Measurements from ENCODE around the gene SP4. TPM values are rescaled to one million over a fixed set of nuclear protein-coding genes. Genes with fewer than 3 reads are reported as not detected.
A peak's percentile ranks its signal among the peaks of the same experiment; 100 is the strongest.

Gene SP4
- 1 to 10 TPM; 5.8 to 6.5 TPM for total RNA-seq
- long read RNA-seq, donor 1, full-length matches to known transcripts, result 1 of 3 reads
- long read RNA-seq, donor 1, partial matches to known transcripts, result 1 of 3 reads
- long read RNA-seq, donor 1, other reads (novel, unspliced or antisense), result 1 of 3 reads
- long read RNA-seq, donor 2, partial matches to known transcripts, result 2 of 2 reads
- long read RNA-seq, donor 2, other reads (novel, unspliced or antisense), result 0 of 2 reads

- peak; percentile 98 for DNase-seq (ENCODE audit: low spot score)
- intact Hi-C loops (cut with DNase I), result no loop called here
Measured at GRCh38 chr7:21427871-21428658, at the start of gene SP4. Gene SP4 (plus strand): TSS chr7:21428083. CDS start chr7:21428252, 169 bp downstream.

- intact Hi-C loops (cut with DNase I), result no loop called here
Measured at GRCh38 chr7:21383227-21384220, 44.4 kb upstream of the SP4 start.

GRCh38 chr7:21393937-21394336 is 33.9 kb upstream of the SP4 start:
- no peak for DNase-seq (ENCODE audit: low spot score)
- intact Hi-C loops (cut with DNase I), result no loop called here

More at GRCh38 chr7:21383227-21384220, 44.4 kb upstream of the SP4 start:
- DNase-seq (ENCODE audit: low spot score), result no peak

GRCh38 chr7:21401944-21402343 is 25.9 kb upstream of the SP4 start:
- intact Hi-C loops (cut with DNase I), result loop anchor here in 1 of 2 donors (5.0 kb wide), 1 partner anchor 895 kb away; no protein-coding TSS in a partner anchor
- DNase-seq (ENCODE audit: low spot score), result no peak

GRCh38 chr7:21407796-21408480 is 19.9 kb upstream of the SP4 start:
- DNase-seq (ENCODE audit: low spot score), result no peak
- intact Hi-C loops (cut with DNase I), result no loop called here

GRCh38 chr7:21408481-21408820 is 19.4 kb upstream of the SP4 start:
- intact Hi-C loops (cut with DNase I), result no loop called here
- DNase-seq (ENCODE audit: low spot score), result no peak

- DNase-seq (ENCODE audit: low spot score), result no peak
- intact Hi-C loops (cut with DNase I), result no loop called here
Measured at GRCh38 chr7:21412410-21412851, 15.5 kb upstream of the SP4 start.

- intact Hi-C loops (cut with DNase I), result no loop called here
Measured at GRCh38 chr7:21412957-21413356, 14.9 kb upstream of the SP4 start.

GRCh38 chr7:21413502-21413901 is 14.4 kb upstream of the SP4 start:
- intact Hi-C loops (cut with DNase I), result no loop called here
- no peak for DNase-seq (ENCODE audit: low spot score)

More at GRCh38 chr7:21412957-21413356, 14.9 kb upstream of the SP4 start:
- no peak for DNase-seq (ENCODE audit: low spot score)

- DNase-seq (ENCODE audit: low spot score), result no peak
- intact Hi-C loops (cut with DNase I), result no loop called here
Measured at GRCh38 chr7:21414795-21415393, 13.0 kb upstream of the SP4 start.

- no peak for DNase-seq (ENCODE audit: low spot score)
- intact Hi-C loops (cut with DNase I), result no loop called here
Measured at GRCh38 chr7:21417647-21418046, 10.2 kb upstream of the SP4 start.

GRCh38 chr7:21422751-21423150 is 5.1 kb upstream of the SP4 start:
- no peak for DNase-seq (ENCODE audit: low spot score)
- intact Hi-C loops (cut with DNase I), result no loop called here

- intact Hi-C loops (cut with DNase I), result no loop called here
- no peak for DNase-seq (ENCODE audit: low spot score)
Measured at GRCh38 chr7:21425290-21425689, 2.6 kb upstream of the SP4 start.

GRCh38 chr7:21426286-21427181 is 1.3 kb upstream of the SP4 start:
- intact Hi-C loops (cut with DNase I), result no loop called here
- no peak for DNase-seq (ENCODE audit: low spot score)

GRCh38 chr7:21427182-21427870 is 557 bp upstream of the SP4 start:
- DNase-seq (ENCODE audit: low spot score), result peak; percentile 100
- intact Hi-C loops (cut with DNase I), result no loop called here

- DNase-seq (ENCODE audit: low spot score), result no peak
- intact Hi-C loops (cut with DNase I), result no loop called here
Measured at GRCh38 chr7:21428659-21428941, 717 bp downstream of the SP4 start.

- intact Hi-C loops (cut with DNase I), result no loop called here
- DNase-seq (ENCODE audit: low spot score), result no peak
Measured at GRCh38 chr7:21429021-21429420, 1.1 kb downstream of the SP4 start.
